Effector memory CD4-positive, alpha-beta T cell (primary cell): ENCODE results near the gene UBE2I.
"Not testable (repeated sequence)": the region's sequence is repeated elsewhere in the genome, so short reads cannot be mapped to it uniquely, and the experiment has no call there.

ENCODE experiments used
- DNase-seq, 3 donors: peaks; one replicate each; pipeline ENCODE4 v3.0.0-alpha.2; 2020
- H3K27ac ChIP-seq: 2 replicates; pipeline ENCODE4 v1.7.0; 2013; ENCODE audit warnings: mild to moderate bottlenecking, low read length, moderate library complexity; ENCODE audit not compliant: insufficient read depth, poor library complexity, severe bottlenecking
- H3K27me3 ChIP-seq: replicated peaks from 2 replicates; pipeline ENCODE4 v1.7.0; 2013; ENCODE audit warnings: mild to moderate bottlenecking, low read length; ENCODE audit not compliant: insufficient read depth, control insufficient read depth, poor library complexity, severe bottlenecking
- H3K36me3 ChIP-seq: 2 replicates; pipeline ENCODE4 v1.7.0; 2013; ENCODE audit warnings: mild to moderate bottlenecking, low read length, moderate library complexity; ENCODE audit not compliant: control insufficient read depth, insufficient read depth
- H3K4me1 ChIP-seq: 2 replicates; pipeline ENCODE4 v1.7.0; 2013; ENCODE audit warnings: low read length, mild to moderate bottlenecking; ENCODE audit not compliant: control insufficient read depth, insufficient read depth, poor library complexity, severe bottlenecking
- H3K4me3 ChIP-seq: 2 replicates; pipeline ENCODE4 v1.7.0; 2013; ENCODE audit warnings: low read length, low read depth, mild to moderate bottlenecking; ENCODE audit not compliant: insufficient read depth, poor library complexity, severe bottlenecking
- H3K9me3 ChIP-seq: 2 replicates; pipeline ENCODE4 v1.7.0; 2013; ENCODE audit warnings: mild to moderate bottlenecking, low read length, moderate library complexity; ENCODE audit not compliant: control insufficient read depth

UBE2I gene

GRCh38 chr16:1285669-1286512 lies 23.5 kb upstream of the UBE2I start:
- H3K27ac ChIP-seq, result no peak overlapping the region
- H3K9me3 ChIP-seq, result no peaks in the 10 kb centered on the region
- no peaks in the 10 kb centered on the region for H3K36me3 ChIP-seq
- no peak for DNase-seq
- H3K27me3 ChIP-seq, result peaks cover 10% of the 10 kb centered on the region
- no peak overlapping the region for H3K4me3 ChIP-seq
- H3K4me1 ChIP-seq, result peaks cover 3% of the 10 kb centered on the region

GRCh38 chr16:1286513-1287094 lies 22.8 kb upstream of the UBE2I start:
- DNase-seq, result no peak
- Histone ChIP-seq H3K9me3 (no peaks in the 10 kb centered on the region), H3K4me1 (peaks cover 3% of the 10 kb centered on the region), H3K4me3 (no peak overlapping the region), H3K27me3 (peaks cover 10% of the 10 kb centered on the region), H3K36me3 (no peaks in the 10 kb centered on the region), H3K27ac (no peak overlapping the region)

- no peak overlapping the region for H3K4me3 ChIP-seq
- peaks cover 10% of the 10 kb centered on the region for H3K27me3 ChIP-seq
- no peaks in the 10 kb centered on the region for H3K9me3 ChIP-seq
- H3K36me3 ChIP-seq, result no peaks in the 10 kb centered on the region
- no peak for DNase-seq
- peaks cover 3% of the 10 kb centered on the region for H3K4me1 ChIP-seq
- H3K27ac ChIP-seq, result no peak overlapping the region
These were observed 21.3 kb upstream of the UBE2I start for GRCh38 chr16:1287982-1288670.

- Histone ChIP-seq H3K4me1 (peaks cover 3% of the 10 kb centered on the region), H3K27me3 (peaks cover 10% of the 10 kb centered on the region), H3K9me3 (no peaks in the 10 kb centered on the region), H3K4me3 (no peak overlapping the region), H3K36me3 (no peaks in the 10 kb centered on the region), H3K27ac (no peak overlapping the region)
- DNase-seq, result no peak
These were observed 20.5 kb upstream of the UBE2I start for GRCh38 chr16:1288813-1289476.

GRCh38 chr16:1289477-1289866 lies 20.0 kb upstream of the UBE2I start:
- Histone ChIP-seq H3K4me3 (no peak overlapping the region), H3K27ac (no peak overlapping the region), H3K9me3 (no peaks in the 10 kb centered on the region), H3K36me3 (no peaks in the 10 kb centered on the region), H3K27me3 (peaks cover 10% of the 10 kb centered on the region), H3K4me1 (peaks cover 3% of the 10 kb centered on the region)
- DNase-seq, result no peak

GRCh38 chr16:1290063-1290501 lies 19.4 kb upstream of the UBE2I start:
- H3K27me3 ChIP-seq, result peaks cover 10% of the 10 kb centered on the region
- no peak for DNase-seq
- H3K4me3 ChIP-seq, result no peak overlapping the region
- no peaks in the 10 kb centered on the region for H3K36me3 ChIP-seq
- H3K9me3 ChIP-seq, result no peaks in the 10 kb centered on the region
- H3K27ac ChIP-seq, result no peak overlapping the region
- peaks cover 3% of the 10 kb centered on the region for H3K4me1 ChIP-seq

- Histone ChIP-seq H3K27me3 (peaks cover 10% of the 10 kb centered on the region), H3K4me1 (peaks cover 3% of the 10 kb centered on the region), H3K9me3 (no peaks in the 10 kb centered on the region), H3K4me3 (no peak overlapping the region), H3K36me3 (no peaks in the 10 kb centered on the region), H3K27ac (no peak overlapping the region)
- no peak for DNase-seq
These were observed 18.4 kb upstream of the UBE2I start for GRCh38 chr16:1290860-1291575.

- Histone ChIP-seq H3K4me1 (peaks cover 3% of the 10 kb centered on the region), H3K27me3 (peaks cover 10% of the 10 kb centered on the region), H3K9me3 (no peaks in the 10 kb centered on the region), H3K36me3 (no peaks in the 10 kb centered on the region), H3K4me3 (no peak overlapping the region), H3K27ac (no peak overlapping the region)
- DNase-seq, result no peak
These were observed 17.9 kb upstream of the UBE2I start for GRCh38 chr16:1291576-1291974.

GRCh38 chr16:1292208-1292607 lies 17.2 kb upstream of the UBE2I start:
- not testable (repeated sequence) for DNase-seq, H3K4me1 ChIP-seq
- H3K27me3 ChIP-seq, result peaks cover 10% of the 10 kb centered on the region

More at GRCh38 chr16:1292208-1292607, 17.2 kb upstream of the UBE2I start:
- H3K9me3 ChIP-seq, H3K27ac ChIP-seq, H3K36me3 ChIP-seq, H3K4me3 ChIP-seq: not testable (repeated sequence)
